Globus pallidus (tissue), 1 donor: ENCODE results near the gene SLAMF7.
"Not testable (repeated sequence)": the region's sequence is repeated elsewhere in the genome, so short reads cannot be mapped to it uniquely, and the experiment has no call there.

ENCODE experiments used
- DNase-seq: peaks from one replicate; pipeline ENCODE4 v3.0.0-alpha.2; 2015; ENCODE audit warnings: low spot score

SLAMF7 gene

DNA sequence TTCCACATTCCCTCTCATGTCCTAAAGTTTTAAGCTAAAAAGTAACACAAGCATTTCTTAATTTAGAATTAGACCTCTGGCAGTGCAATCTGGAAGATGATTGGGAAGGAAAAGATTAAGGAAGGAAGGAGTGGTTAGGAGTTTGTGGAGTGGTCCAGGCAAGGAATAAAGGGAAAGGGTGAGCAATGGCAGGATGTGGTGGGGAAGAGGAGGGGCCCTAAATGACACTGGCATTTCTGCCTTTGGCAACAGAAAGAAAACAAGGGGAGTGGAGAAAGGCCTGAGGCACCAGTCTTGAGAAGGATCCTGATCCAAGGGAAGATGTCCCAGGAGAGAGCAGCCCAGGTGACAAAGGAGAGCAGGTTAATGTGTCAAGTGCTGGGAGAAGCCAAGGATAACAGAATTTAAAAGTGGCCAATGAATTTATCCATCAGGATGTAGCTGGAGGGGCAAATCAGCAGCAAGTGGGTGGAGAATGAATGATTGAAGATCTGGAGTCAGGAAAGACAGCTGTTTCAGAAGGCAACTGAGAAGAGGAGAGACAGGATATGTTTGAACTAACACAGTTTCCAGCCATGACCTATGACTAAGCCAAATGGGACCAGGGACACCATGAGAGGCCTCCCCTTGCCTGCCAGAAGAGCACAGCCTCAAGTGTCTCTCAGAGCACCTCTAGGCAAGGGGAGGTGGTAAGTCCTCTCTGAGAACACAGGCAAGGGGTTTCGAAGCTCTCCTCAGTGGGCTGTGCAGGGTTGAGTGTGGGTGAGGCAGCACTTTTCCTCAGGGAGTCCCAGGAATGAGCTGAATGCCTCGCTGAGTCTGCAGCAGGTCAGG, 36.1 kb downstream of the SLAMF7 start:
- no peak for DNase-seq

DNA sequence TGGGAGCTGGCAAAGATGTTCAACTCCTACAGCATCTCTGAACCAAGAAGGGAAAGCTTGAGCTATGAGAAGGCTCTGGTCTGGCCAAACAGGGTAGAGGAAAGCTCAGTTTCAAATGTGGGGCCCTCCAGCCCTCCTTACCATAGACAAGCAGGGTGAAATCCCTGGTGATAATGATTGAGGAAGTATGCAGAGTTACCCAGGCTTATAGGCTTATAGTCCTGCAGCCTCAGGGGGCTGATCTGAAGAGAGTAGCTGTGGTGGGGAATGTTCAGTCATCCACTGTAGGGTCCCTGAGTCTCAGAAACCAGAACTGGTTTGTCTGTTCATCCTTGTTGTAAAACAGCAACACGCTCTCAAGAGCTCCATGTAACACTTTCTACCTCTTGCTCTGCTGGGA, 37.1 kb downstream of the SLAMF7 start:
- no peak for DNase-seq

- DNase-seq, result no peak
Observed at GRCh38 chr1:160777486-160778089, 38.5 kb downstream of the SLAMF7 start.

- DNase-seq, result no peak
Observed at GRCh38 chr1:160778976-160779375, 39.9 kb downstream of the SLAMF7 start.

- no peak for DNase-seq
Observed at GRCh38 chr1:160779626-160780397, 40.8 kb downstream of the SLAMF7 start.

GRCh38 chr1:160780398-160780755, 41.3 kb downstream of the SLAMF7 start:
- no peak for DNase-seq

DNA sequence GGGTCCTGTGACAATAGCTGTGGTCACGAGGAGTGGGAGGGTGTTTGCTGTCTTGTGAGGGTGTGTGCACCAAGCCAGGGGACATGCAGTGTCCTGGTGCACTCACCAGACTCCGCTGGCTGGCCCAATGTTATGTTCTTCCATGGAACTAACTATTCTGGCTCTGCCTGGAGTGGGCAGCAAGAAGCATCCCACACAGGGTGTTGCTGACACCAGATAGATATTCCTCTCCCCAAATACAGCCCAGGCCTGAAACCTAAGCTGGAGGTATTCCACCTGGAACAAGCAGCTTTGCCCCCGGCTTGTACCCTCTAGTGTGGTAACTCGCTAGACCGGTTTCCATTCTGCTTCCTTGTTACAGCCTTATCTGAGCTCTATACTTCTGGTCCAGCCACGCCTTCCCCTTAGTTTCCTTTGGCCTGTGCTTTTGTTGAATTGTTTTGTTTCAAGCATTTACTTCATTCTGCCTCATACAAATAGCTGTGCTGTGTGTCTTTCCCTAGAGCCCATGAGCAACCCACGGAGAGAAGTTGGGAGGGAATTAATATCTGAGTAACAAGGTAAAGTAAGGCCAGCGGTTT, 42.2 kb downstream of the SLAMF7 start:
- DNase-seq, result no peak

DNA sequence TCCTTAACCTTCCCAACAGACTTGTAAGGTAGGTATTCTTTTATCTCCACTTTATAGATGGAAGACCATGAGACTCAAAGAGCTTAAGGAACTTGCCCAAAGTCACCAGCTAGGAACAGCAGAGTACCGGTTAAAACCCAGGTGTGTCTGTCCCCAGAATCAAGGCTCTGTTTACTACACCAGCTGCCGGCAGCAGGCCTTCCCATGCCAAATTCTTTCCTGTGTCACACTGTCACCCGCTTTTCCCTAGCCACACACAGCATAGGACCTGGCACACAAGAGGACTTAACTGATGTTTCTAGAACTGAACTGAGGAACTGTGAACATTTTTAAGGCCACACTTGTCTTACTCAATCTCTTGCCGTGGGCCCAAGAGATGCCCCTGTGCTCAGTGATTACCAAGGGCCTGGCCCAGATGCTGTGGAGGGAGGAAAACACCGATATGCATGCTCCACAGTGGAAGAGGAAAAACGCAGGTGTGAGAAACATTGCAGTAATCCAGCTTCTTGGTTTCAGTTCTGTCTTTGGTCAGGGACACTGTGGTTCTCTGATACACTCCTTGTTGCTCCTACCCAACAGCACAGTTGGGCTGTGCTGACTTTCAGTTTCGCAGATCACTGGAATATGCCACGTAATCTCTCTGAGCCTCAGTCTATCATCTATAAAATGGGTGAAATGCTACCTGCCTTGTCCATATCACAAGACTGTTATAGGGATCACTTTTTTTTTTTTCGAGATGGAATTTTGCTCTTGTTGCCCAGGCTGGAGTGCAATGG, 43.1 kb downstream of the SLAMF7 start:
- no peak for DNase-seq

DNA sequence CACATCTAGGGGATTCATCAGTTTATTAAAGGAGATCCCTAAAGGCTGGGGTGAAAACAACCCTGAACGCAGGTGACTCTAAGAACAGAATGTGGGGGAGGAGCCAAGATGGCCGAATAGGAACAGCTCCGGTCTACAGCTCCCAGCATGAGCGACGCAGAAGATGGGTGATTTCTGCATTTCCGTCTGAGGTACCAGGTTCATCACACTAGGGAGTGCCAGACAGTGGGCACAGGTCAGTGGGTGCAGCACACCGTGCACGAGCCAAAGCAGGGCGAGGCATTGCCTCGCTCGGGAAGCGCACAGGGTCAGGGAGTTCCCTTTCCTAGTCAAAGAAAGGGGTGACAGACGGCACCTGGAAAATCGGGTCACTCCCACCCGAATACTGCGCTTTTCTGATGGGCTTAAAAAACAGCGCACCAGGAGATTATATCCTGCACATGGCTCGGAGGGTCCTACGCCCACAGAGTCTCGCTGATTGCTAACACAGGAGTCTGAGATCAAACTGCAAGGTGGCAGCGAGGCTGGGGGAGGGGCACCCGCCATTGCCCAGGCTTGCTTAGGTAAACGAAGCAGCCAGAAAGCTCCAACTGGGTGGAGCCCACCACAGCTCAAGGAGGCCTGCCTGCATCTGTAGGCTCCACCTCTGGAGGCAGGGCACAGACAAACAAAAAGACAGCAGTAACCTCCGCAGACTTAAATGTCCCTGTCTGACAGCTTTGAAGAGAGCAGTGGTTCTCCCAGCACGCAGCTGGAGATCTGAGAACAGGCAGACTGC, 44.1 kb downstream of the SLAMF7 start:
- DNase-seq, result not testable (repeated sequence)

- no peak for DNase-seq
Observed at GRCh38 chr1:160789051-160789701, 50.1 kb downstream of the SLAMF7 start.

DNA sequence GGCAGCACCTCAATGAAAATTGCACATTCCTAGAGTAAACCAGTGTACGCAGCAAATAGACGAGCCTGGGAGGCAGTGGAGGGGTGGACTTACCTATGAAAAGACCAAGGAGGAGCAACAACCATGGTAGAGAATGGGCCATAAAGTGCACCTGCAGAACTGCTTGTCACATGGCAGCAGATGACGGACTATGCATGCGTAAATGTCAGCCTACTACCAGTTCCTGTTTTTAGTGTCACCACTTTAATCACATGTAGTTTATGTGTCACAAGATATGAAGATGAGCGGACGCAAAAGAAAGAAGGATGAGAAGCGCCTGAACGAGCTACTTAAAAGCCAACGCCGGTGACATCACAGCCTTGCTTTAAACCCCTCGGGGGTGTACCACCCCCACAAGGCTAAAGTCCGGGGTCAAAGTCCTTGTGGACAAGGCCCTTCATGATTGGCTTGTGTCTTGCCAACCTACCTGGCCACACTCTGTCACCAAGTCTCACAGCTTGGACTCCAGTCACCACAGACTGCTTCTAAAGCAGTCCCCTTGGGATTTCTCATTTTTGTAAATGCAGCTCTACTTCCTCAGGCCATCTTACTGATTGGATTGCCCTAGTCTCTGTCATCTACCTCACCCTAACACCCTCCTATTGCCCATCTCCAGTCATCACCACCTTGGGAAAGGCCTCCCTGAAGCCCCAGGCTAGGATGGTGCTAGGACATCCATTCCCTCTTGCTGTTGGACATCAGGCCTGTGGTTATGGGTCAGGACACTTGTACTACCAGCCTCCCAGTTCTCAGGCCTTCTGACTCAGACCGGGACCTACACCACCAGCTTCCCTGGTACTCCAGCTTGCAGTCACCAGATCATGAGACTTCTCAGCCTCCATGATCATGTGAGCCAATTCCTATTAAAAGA, 50.9 kb downstream of the SLAMF7 start:
- no peak for DNase-seq

- no peak for DNase-seq
Observed at GRCh38 chr1:160794376-160794775, 55.3 kb downstream of the SLAMF7 start.

DNA sequence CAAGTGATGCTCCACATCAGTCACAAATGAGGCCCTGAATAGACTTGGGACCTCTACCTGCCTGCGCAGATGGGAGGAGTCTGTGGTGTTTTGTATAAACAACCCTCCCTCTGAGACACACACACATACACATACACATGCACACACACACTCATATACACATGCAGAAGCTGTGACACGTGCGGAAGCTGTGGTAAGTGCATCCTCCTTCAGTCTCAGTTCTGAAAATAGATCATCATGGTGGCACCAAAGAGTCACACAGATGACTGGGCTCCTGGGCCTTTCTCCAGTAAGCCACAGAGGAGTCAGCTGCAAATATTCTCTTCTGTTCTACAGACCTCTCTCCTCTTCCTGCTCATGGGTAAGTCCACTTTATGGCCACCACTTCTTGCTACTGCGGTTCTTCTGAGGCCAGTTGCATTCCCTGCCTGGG, 56.9 kb downstream of the SLAMF7 start, which contains the start of gene LY9:
Gene LY9, plus strand, starts transcription at position 224 of the 433 bp plus-strand sequence. Its CDS starts 14 bp downstream, at position 238.
- DNase-seq, result no peak

GRCh38 chr1:160797271-160797709, 58.2 kb downstream of the SLAMF7 start:
- no peak for DNase-seq

DNA sequence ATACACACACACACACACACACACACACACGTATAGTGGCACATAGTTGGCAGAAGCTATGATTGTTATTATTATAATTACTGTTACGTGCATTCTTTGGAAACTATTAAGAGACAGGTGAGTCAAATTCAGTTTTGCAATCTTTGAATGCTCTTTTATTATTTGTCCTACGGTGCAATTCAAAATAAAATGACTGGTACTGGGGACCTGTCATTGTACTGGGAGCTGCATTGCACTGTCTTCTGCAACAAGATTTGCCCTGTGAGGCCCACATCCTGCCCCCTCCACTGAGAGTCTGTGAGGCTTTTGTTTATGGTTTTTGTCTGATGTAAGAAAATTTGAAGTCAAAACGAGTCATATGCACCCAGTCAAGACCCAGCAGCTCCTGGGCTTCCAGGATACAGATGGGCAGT, 58.8 kb downstream of the SLAMF7 start:
- DNase-seq, result no peak

DNA sequence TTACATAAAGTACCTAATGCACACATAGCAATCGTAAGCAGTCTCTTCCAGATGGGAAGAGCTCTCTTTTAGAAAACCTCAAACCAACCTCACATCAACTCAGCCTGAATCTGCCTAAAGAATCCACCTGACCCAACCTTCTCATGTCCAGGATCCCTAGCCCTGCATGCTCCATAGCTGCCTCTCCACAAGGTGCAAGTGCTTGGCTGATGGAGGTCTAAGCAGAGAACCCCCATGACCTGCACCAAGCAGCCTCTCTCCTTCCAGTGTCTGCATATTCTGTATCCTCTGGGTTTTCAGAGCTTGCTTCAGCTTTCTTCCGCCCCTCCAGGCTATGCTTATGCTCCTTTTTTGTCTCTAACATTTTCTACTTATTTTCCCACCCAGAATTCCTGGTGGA, 59.4 kb downstream of the SLAMF7 start:
- DNase-seq, result no peak

- no peak for DNase-seq
Observed at GRCh38 chr1:160799641-160800040, 60.6 kb downstream of the SLAMF7 start.

GRCh38 chr1:160800142-160800541, 61.1 kb downstream of the SLAMF7 start:
- DNase-seq, result no peak
